Measurements from ENCODE around the gene ARHGEF2. TPM values are rescaled to one million over a fixed set of nuclear protein-coding genes. Genes with fewer than 3 reads are reported as not detected.

The ARHGEF2 gene
- total RNA-seq: 131 and 138 TPM in 2 replicates

GRCh38 chr1:155978325-155978972 is at the start of gene ARHGEF2:
Gene ARHGEF2, minus strand, starts transcription at chr1:155978547. Its CDS starts 120 bp downstream, at chr1:155978427.

GRCh38 chr1:156020293-156021092 is 42.1 kb upstream of the ARHGEF2 start, which contains the start of gene SSR2:
Gene SSR2, minus strand, starts transcription at chr1:156020951. Its CDS starts 784 bp downstream, at chr1:156020167.

GRCh38 chr1:155940993-155941844 is 37.1 kb downstream of the ARHGEF2 start, which contains the start of gene RXFP4:
Gene RXFP4, plus strand, starts transcription at chr1:155941638. Its CDS starts 72 bp downstream, at chr1:155941710.

DNA sequence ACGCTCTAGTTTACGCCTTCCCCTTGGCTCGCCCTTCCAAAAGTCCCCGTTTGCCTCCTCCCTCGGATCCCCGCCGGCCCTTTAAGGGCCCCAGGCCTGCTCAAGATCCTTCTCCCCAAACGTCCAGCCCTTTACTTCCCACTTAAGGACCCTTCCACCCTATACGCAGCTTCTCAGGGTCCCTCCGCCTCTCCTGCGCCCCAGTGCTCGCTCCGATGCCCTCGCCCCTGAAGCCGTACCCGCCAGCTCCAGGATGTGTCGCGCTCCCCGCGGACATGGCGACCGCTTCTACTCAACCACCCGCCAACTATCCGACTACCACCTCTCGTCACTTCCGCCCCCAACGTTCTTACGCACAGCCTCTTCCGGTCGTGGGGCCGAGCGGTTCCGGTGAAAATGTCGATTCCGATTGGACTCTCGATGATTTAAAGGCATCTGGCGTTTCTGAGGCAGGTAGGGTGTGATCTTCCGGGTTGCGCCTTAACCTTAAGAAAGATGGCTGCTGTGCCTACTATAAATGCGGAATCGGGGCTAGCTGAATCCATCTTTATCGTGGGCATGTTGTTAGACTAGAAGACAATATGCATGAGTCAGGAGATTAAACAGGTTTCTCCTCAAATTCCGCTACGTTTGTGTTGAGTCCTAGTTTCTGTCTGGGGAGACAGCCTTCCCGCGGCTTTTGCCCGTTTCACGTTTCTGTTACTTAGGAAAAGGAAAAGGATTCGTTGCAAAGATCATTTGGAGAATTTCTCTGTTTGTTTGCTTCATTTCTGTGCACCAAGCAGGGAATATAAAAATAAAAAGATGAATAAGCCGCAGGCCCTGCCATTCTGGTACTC is 44.0 kb downstream of the ARHGEF2 start, which contains the start of gene KHDC4:
Gene KHDC4 (minus strand): TSS at position 317 of the 839 bp plus-strand sequence. CDS start 40 bp downstream, at position 277.

GRCh38 chr1:155911156-155912055 is 66.9 kb downstream of the ARHGEF2 start, which contains the start of gene RIT1:
Gene RIT1, minus strand, starts transcription at chr1:155911349. Its CDS starts 588 bp downstream, at chr1:155910761.

Other genes starting within 250 kb of the ARHGEF2 start
- 22.9 and 31.3 TPM in 2 replicates for gene GON4L, start 121.3 kb downstream of the ARHGEF2 start, total RNA-seq
- 0.34 and 0.36 TPM in 2 replicates for gene SYT11, start 119.0 kb downstream of the ARHGEF2 start, total RNA-seq
- gene RIT1, start 67.2 kb downstream of the ARHGEF2 start, total RNA-seq: 37.9 and 54.8 TPM in 2 replicates
- gene KHDC4, start 44.1 kb downstream of the ARHGEF2 start, total RNA-seq: 28.4 and 34.4 TPM in 2 replicates
- not detected in 2 replicates for gene RXFP4, start 36.9 kb downstream of the ARHGEF2 start, total RNA-seq
- 168 and 426 TPM in 2 replicates for gene SSR2, start 42.4 kb upstream of the ARHGEF2 start, total RNA-seq
- gene UBQLN4, start 75.3 kb upstream of the ARHGEF2 start, total RNA-seq: 18.5 and 26.7 TPM in 2 replicates
- gene LAMTOR2, start 76.2 kb upstream of the ARHGEF2 start, total RNA-seq: 60.7 and 67.3 TPM in 2 replicates
- 46.8 and 48.7 TPM in 2 replicates for gene RAB25, start 82.6 kb upstream of the ARHGEF2 start, total RNA-seq
- 1.7 and 6.0 TPM in 2 replicates for gene MEX3A, start 103.9 kb upstream of the ARHGEF2 start, total RNA-seq
- 455 and 618 TPM in 2 replicates for gene LMNA, start 136.2 kb upstream of the ARHGEF2 start, total RNA-seq
- 3.8 and 11.9 TPM in 2 replicates for gene SEMA4A, start 175.0 kb upstream of the ARHGEF2 start, total RNA-seq
- 9.2 and 14.5 TPM in 2 replicates for gene SLC25A44, start 215.6 kb upstream of the ARHGEF2 start, total RNA-seq
- gene PMF1, start 234.5 kb upstream of the ARHGEF2 start, total RNA-seq: 21.2 and 44.4 TPM in 2 replicates